IMR-90 (cell line): ENCODE measurements around the gene NTM.

Source experiments
- CTCF ChIP-seq: conservative IDR thresholded peaks from 2 replicates; pipeline ENCODE4 v1.5.1; 2012; ENCODE audit warnings: mild to moderate bottlenecking, low read depth, low read length, improper control_type of control experiment
- RAD21 ChIP-seq: IDR thresholded peaks from 2 replicates; pipeline ENCODE4 v1.6.1; 2012; ENCODE audit warnings: low read length, improper control_type of control experiment
- RCOR1 ChIP-seq: IDR thresholded peaks from 2 replicates; pipeline ENCODE4 v1.6.1; 2012; ENCODE audit warnings: mild to moderate bottlenecking, low read length, improper control_type of control experiment; ENCODE audit not compliant: insufficient replicate concordance
- USF2 ChIP-seq: fragments of 150-350 bp; IDR thresholded peaks from 2 replicates; pipeline ENCODE4 v1.6.1; 2017; ENCODE audit warnings: mild to moderate bottlenecking, antibody characterized with exemption, low read length, low read depth

GRCh38 chr11:131999955-132000354 lies 629.5 kb downstream of the NTM start:
- TF ChIP-seq USF2 (no peak), RAD21 (no peak), CTCF (no peak), RCOR1 (no peak)
